Gastrocnemius medialis (tissue), 4 donors: ENCODE measurements around the gene FLNB.

Experiments
- CTCF ChIP-seq, 5 experiments: fragments of 450-650 bp in 3 of 5; fragments of 200-600 bp in 2 of 5; sonication (generic) in 2 of 5; IDR thresholded peaks in 4 of 5; conservative IDR thresholded peaks in 1 of 5; 1 replicate in 4 of 5; 2 replicates in 1 of 5; pipeline ENCODE4 v1.5.1; 2016 to 2019; ENCODE audit warnings: antibody characterized with exemption in 5 of 5, mild to moderate bottlenecking in 3 of 5, moderate library complexity in 3 of 5
- POLR2A ChIP-seq, 2 donors: fragments of 450-650 bp; IDR thresholded peaks; one replicate each; pipeline ENCODE4 v1.6.1; 2017; ENCODE audit warnings: antibody characterized with exemption in 2 of 2, mild to moderate bottlenecking in 2 of 2, moderate library complexity in 2 of 2

GRCh38 chr3:58176827-58177489, 168.7 kb downstream of the FLNB start:
- TF ChIP-seq CTCF (IDR thresholded peaks at IDR 0.05 in 4 of 5, conservative IDR thresholded peaks at IDR 0.05 in 1 of 5), result no peak
- no peak for TF ChIP-seq POLR2A (IDR thresholded peaks at IDR 0.05)
